ENCODE measurements around the gene MLPH.
"Not testable (repeated sequence)": the region's sequence is repeated elsewhere in the genome, so short reads cannot be mapped to it uniquely, and the experiment has no call there.

MLPH gene

GRCh38 chr2:237459226-237459625, 27.8 kb upstream of the MLPH start:
- DNase-seq, result no peak

- no peak for DNase-seq
These were observed 27.3 kb upstream of the MLPH start for GRCh38 chr2:237459741-237460174.

DNA sequence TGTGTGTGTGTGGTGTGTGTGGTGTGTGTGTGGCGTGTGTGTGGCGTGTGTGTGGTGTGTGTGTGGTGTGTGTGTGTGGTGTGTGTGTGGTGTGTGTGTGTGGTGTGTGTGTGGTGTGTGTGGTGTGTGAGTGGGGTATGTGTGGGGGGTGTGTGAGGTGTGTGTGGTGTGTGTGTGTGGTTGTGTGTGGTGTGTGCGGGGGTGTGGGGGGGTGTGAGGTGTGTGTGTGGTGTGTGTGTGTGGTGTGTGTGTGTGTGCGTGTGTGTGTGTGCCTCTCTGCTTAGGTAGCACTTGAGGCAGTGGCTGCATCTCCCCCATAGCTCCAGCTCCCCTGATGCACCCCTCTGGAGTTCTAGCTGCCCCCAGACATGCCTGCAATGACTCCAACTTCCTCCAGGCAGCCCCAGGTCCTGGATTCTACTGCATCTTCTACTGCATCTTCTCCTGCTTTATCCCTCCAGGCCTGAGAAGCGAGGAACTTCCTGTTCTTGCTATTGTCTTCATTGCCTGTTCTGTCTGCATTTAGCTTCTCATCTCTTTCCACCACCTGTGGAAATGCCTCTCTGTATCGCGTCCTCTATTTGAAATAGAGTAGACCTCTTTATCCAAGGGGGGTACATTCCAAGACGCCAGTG, 22.2 kb upstream of the MLPH start:
- no peak for DNase-seq

GRCh38 chr2:237465515-237466148, 21.4 kb upstream of the MLPH start:
- DNase-seq, result no peak

- DNase-seq, result no peak
These were observed 20.8 kb upstream of the MLPH start for GRCh38 chr2:237466211-237466610.

- no peak for DNase-seq
These were observed 19.4 kb upstream of the MLPH start for GRCh38 chr2:237467447-237468179.

- DNase-seq, result not testable (repeated sequence)
These were observed 17.6 kb upstream of the MLPH start for GRCh38 chr2:237469410-237469809.

- DNase-seq, result no peak
These were observed 17.2 kb upstream of the MLPH start for GRCh38 chr2:237469849-237470248.

GRCh38 chr2:237470914-237471313, 16.1 kb upstream of the MLPH start:
- DNase-seq, result no peak

GRCh38 chr2:237471438-237472186, 15.4 kb upstream of the MLPH start:
- no peak for DNase-seq

DNA sequence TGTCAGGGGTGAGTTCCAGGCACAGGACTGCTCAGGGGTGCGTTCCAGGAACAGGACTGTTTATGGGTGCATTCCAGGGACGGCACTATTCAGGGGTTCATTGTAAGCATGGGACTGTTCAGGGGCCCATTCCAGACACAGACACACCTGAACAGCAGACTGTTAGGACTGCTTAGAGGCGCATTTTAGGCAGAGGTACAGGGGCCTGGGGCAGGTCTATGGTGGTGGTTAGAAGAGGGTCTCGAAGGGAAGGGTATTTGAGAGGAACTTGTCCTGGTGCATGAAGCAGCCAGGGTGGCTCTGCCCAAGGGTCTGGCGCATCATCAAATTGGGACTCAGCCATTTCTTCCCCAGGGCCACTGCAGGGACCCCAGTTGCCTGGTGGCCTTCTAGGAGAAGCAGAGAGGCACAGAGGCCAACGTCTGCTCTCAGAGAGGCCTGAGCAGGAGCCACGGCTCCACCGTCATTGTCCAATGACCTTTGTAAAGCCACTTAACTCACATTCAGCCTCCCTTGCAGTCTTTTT, 14.8 kb upstream of the MLPH start:
- no peak for DNase-seq

DNA sequence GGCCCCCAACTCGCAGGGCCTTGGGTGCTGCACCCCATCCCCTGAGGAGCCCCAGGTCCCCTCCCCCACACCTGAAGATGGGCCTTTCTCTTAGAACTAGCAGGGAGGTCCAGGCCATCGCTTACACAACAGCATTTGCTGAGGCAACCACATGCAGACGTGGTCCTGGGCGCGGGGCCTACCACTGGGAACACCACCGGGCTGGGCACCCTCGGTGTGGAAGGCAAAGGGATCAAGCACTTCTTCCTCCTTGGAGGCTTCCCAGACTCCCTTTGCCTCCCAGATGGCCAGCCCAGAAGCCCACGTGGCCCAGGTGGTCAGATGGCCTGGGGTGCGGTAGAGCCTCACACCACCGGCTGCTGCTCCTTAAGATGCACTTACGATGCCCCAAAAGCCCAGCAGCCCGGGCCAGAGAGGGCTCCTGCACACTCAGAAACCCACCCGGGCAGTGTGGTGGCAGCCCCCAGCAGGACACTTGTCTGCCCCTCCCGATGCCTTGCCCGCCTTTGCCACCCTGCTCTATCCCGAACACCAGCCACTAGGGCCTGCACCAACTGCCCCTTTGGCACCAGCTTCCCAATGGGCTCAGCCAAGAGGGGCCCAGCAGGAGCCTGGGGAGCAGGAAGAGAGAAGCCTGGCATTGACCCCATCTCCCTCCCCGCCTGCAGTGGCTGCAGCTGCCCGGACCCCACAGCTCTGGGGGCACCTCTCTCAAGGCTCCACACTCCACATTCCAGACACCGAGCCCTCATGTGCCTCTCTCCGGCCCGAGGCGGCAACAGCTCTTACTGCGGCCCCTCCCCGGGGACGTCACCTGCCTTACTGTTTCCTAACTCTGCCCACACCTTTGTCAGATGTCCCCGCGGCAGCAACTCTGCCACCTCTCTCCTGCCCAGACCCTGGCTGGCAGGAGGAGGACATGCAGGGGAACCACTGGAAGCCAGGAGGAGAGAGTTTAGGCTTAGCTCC, 13.9 kb upstream of the MLPH start:
- DNase-seq, result no peak

DNA sequence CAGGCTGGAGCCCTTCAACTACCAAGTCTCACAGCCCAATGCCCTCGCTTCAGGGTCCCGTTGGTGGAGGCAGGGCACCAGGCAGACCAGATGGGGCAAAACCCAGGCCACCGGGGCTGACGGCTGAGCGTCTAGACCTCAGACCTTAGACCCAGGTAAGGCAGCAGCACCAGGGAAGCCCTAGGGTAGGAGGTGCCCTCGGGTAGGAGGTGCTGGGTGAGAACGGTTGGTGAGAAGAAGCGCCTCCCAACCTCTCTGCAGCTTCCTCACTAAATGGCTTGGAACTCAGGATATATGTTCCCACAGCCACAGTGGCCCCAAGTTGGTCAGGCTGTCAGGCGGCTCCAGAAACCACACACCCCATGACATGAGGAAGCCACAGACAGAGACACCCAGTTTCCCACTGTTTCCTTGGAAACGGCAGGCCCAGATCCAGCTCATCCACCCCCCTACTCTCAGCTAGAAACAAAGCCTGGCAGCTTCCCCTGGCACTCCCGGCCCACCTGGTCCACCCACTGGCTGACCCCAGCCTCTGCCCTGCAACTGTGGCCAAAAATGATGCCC, 13.1 kb upstream of the MLPH start:
- DNase-seq, result no peak

- no peak for DNase-seq
These were observed 12.6 kb upstream of the MLPH start for GRCh38 chr2:237474442-237474911.

- DNase-seq, result no peak
These were observed 11.9 kb upstream of the MLPH start for GRCh38 chr2:237474931-237475703.

- no peak for DNase-seq
These were observed 11.3 kb upstream of the MLPH start for GRCh38 chr2:237475704-237476141.

DNA sequence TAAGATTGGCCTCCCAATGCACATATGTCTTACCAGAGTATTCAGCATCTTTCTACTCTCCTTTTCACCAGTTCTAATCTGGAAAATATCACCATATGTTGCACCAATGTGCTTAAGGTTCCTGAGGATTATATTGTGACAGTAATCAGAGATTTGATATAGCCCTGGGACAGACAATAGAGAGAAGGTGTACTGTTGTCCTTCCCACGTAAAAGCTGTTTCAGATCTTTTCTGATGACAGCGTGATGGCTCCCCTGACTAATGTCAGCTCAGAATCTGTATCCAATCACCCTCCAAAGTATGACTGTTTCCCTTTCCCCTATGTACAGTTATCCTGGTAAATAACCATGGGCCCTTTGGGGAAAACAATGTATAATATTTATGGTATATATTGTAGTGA, 9.0 kb upstream of the MLPH start:
- DNase-seq, result no peak

- no peak for DNase-seq
These were observed 8.1 kb upstream of the MLPH start for GRCh38 chr2:237478979-237479378.

DNA sequence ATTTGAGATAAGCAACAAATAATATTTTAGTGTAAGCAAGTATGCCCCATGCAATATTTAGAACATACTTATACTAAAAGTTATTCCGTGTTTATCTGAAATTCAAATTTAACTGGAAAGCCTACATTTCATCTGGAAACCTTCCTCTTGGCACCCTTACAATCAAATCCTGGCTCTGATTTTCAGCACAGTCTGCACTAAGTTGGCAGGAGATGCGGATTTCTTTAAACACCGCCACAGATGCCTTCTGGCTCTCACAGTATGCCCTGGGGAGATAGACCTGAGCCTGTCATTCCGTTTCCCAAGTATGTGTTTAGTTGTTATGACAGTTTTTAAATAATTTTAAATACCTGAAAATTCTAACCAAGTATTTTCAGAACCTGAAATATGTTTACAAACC, 7.3 kb upstream of the MLPH start:
- no peak for DNase-seq

DNA sequence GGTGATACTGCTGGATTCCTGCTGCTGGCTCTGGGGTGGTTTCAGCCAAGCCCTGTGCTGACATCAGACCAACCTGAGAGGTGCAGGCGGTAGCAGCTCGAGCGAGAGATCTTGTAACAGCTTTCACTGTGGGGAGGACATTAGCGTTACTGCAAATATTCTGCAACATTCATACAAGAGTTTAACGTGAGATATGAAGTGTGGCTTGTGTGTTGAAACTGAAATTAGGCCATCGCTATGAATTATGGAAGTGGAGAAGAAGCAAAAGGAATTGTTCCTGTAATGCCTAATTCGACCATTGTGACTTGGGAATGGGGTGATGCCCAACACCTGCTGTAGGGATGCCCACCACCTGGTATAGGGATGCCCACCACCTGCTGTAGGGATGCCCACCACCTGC, 6.5 kb upstream of the MLPH start:
- no peak for DNase-seq
